ENCODE results near the gene KRTAP10-11. TPM values are rescaled to one million over a fixed set of nuclear protein-coding genes. Genes with fewer than 3 reads are reported as not detected.

KRTAP10-11 gene
- total RNA-seq, 1 donor, result not detected

GRCh38 chr21:44612669-44613229 lies 33.5 kb upstream of the KRTAP10-11 start:
- no peak for DNase-seq (ENCODE audit: low read depth)
- no peak for TF ChIP-seq CTCF (IDR thresholded peaks at IDR 0.05; ENCODE audit: insufficient read depth, low read length)
- H3K4me3 ChIP-seq (ENCODE audit: low read depth, low read length), result no peak overlapping the region

- TF ChIP-seq CTCF (IDR thresholded peaks at IDR 0.05; ENCODE audit: insufficient read depth, low read length), result no peak
- H3K4me3 ChIP-seq (ENCODE audit: low read depth, low read length), result no peak overlapping the region
- no peak for DNase-seq (ENCODE audit: low read depth)
Observed at GRCh38 chr21:44613386-44614155, 32.6 kb upstream of the KRTAP10-11 start.

GRCh38 chr21:44614161-44614631 lies 32.0 kb upstream of the KRTAP10-11 start:
- no peak for TF ChIP-seq CTCF (IDR thresholded peaks at IDR 0.05; ENCODE audit: insufficient read depth, low read length)
- DNase-seq (ENCODE audit: low read depth), result no peak
- no peak overlapping the region for H3K4me3 ChIP-seq (ENCODE audit: low read depth, low read length)

GRCh38 chr21:44614961-44615391 lies 31.2 kb upstream of the KRTAP10-11 start:
- TF ChIP-seq CTCF (IDR thresholded peaks at IDR 0.05; ENCODE audit: insufficient read depth, low read length), result no peak
- H3K4me3 ChIP-seq (ENCODE audit: low read depth, low read length), result no peak overlapping the region
- DNase-seq (ENCODE audit: low read depth), result no peak

GRCh38 chr21:44615466-44615865 lies 30.7 kb upstream of the KRTAP10-11 start:
- H3K4me3 ChIP-seq (ENCODE audit: low read depth, low read length), result no peak overlapping the region
- TF ChIP-seq CTCF (IDR thresholded peaks at IDR 0.05; ENCODE audit: insufficient read depth, low read length), result no peak
- DNase-seq (ENCODE audit: low read depth), result no peak

GRCh38 chr21:44615911-44616590 lies 30.2 kb upstream of the KRTAP10-11 start:
- no peak for DNase-seq (ENCODE audit: low read depth)
- H3K4me3 ChIP-seq (ENCODE audit: low read depth, low read length), result no peak overlapping the region
- TF ChIP-seq CTCF (IDR thresholded peaks at IDR 0.05; ENCODE audit: insufficient read depth, low read length), result no peak

Measured in fibroblast of the aortic adventitia (primary cell).